IMR-90 (cell line): ENCODE measurements around the gene COL4A3. TPM values are rescaled to one million over a fixed set of nuclear protein-coding genes. Genes with fewer than 3 reads are reported as not detected.

Experiments
- ATAC-seq: fragments of 200-7000 bp; cut with Tn5 transposase; 2 replicates; pipeline ENCODE4 v1.9.1; 2020; ENCODE audit warnings: low read depth, mild to moderate bottlenecking, moderate library complexity
- BruUV-seq: library from RNA; stranded (reverse); fragments of 400-500 nt; replicated peaks from 2 replicates; lab custom pipeline; 2021; lab: Mats Ljungman, UMichigan
- CTCF ChIA-PET: fragments of 300-600 bp; formaldehyde crosslinking; extraction: SDS; loops from one replicate; lab custom pipeline; 2021; ENCODE audit warnings: antibody characterized with exemption; lab: Yijun Ruan, JAX
- POLR2A ChIA-PET: fragments of 300-600 bp; sonication (Branson Sonifier 250); formaldehyde crosslinking; loops from one replicate; lab custom pipeline; 2022; ENCODE audit warnings: antibody characterized with exemption; ENCODE audit not compliant: unreplicated experiment; lab: Charles Lee
- DNase-seq: peaks from one replicate; pipeline ENCODE4 v3.0.0; 2013
- H2AFZ ChIP-seq: replicated peaks from 2 replicates; pipeline ENCODE3; 2013; ENCODE audit warnings: low read length, mild to moderate bottlenecking; ENCODE audit not compliant: poor library complexity
- H2AK5ac ChIP-seq: 2 replicates; pipeline ENCODE4 v1.6.1; 2013; ENCODE audit warnings: low read depth, low read length, inconsistent platforms
- H2AK9ac ChIP-seq: replicated peaks from 2 replicates; pipeline ENCODE3; 2013; ENCODE audit warnings: mild to moderate bottlenecking, low read depth, low read length, moderate library complexity; ENCODE audit not compliant: poor library complexity
- H2BK120ac ChIP-seq: 2 replicates; pipeline ENCODE4 v1.6.1; 2013; ENCODE audit warnings: low read depth, low read length, inconsistent platforms
- H2BK15ac ChIP-seq: 3 replicates; pipeline ENCODE4 v1.6.1; 2013; ENCODE audit warnings: low read depth, low read length, inconsistent platforms
- H2BK20ac ChIP-seq: 2 replicates; pipeline ENCODE4 v1.6.1; 2013; ENCODE audit warnings: low read depth, mild to moderate bottlenecking, inconsistent platforms, low read length, moderate library complexity
- H2BK5ac ChIP-seq: 2 replicates; pipeline ENCODE4 v1.6.1; 2013; ENCODE audit warnings: mild to moderate bottlenecking, low read depth, low read length, inconsistent platforms; ENCODE audit not compliant: poor library complexity, severe bottlenecking
- H3K14ac ChIP-seq: replicated peaks from 2 replicates; pipeline ENCODE4 v1.6.1; 2013; ENCODE audit warnings: low read depth, low read length, inconsistent platforms
- H3K18ac ChIP-seq: 2 replicates; pipeline ENCODE4 v1.6.1; 2013; ENCODE audit warnings: low read depth, low read length, control low read depth
- H3K23ac ChIP-seq: 2 replicates; pipeline ENCODE4 v1.6.1; 2013; ENCODE audit warnings: low read depth, low read length, inconsistent platforms
- H3K27ac ChIP-seq: 2 replicates; pipeline ENCODE4 v1.5.1; 2013; ENCODE audit warnings: mild to moderate bottlenecking, control low read depth, low read length; ENCODE audit not compliant: insufficient read depth
- H3K27me3 ChIP-seq: 2 replicates; pipeline ENCODE4 v1.6.1; 2013; ENCODE audit warnings: low read length; ENCODE audit not compliant: control insufficient read depth, insufficient read depth
- H3K36me3 ChIP-seq: 2 replicates; pipeline ENCODE4 v1.6.1; 2013; ENCODE audit warnings: low read length, mixed read lengths; ENCODE audit not compliant: control insufficient read depth, insufficient read depth
- H3K4ac ChIP-seq: 2 replicates; pipeline ENCODE4 v1.6.1; 2013; ENCODE audit warnings: low read depth, low read length, inconsistent platforms
- H3K4me1 ChIP-seq: 2 replicates; pipeline ENCODE4 v1.6.1; 2013; ENCODE audit warnings: low read length, mixed read lengths; ENCODE audit not compliant: control insufficient read depth, insufficient read depth
- H3K4me2 ChIP-seq: 2 replicates; pipeline ENCODE4 v1.6.1; 2013; ENCODE audit warnings: low read depth, mild to moderate bottlenecking, control low read depth, low read length, moderate library complexity
- H3K4me3 ChIP-seq: 2 replicates; pipeline ENCODE4 v1.5.1; 2013; ENCODE audit warnings: low read depth, mild to moderate bottlenecking, control low read depth, low read length, moderate library complexity; ENCODE audit not compliant: insufficient read depth
- H3K56ac ChIP-seq: 2 replicates; pipeline ENCODE4 v1.6.1; 2013; ENCODE audit warnings: low read length, inconsistent platforms; ENCODE audit not compliant: insufficient read depth; ENCODE audit errors: extremely low read depth
- H3K79me1 ChIP-seq, 2 experiments: 2 replicates each; pipeline ENCODE4 v1.6.1; 2013; ENCODE audit warnings: low read length in 2 of 2, inconsistent platforms in 1 of 2, low read depth in 1 of 2
- H3K9ac ChIP-seq: 2 replicates; pipeline ENCODE4 v1.6.1; 2013; ENCODE audit warnings: low read depth, low read length, control low read depth
- H3K9me1 ChIP-seq: 2 replicates; pipeline ENCODE4 v1.6.1; 2013; ENCODE audit warnings: low read length, inconsistent platforms; ENCODE audit not compliant: insufficient read depth
- H3K9me3 ChIP-seq: 2 replicates; pipeline ENCODE4 v1.6.1; 2013; ENCODE audit warnings: low read length; ENCODE audit not compliant: control insufficient read depth, insufficient read depth
- H4K20me1 ChIP-seq: 2 replicates; pipeline ENCODE4 v1.6.1; 2013; ENCODE audit warnings: low read length, inconsistent platforms; ENCODE audit not compliant: insufficient read depth
- H4K5ac ChIP-seq: 2 replicates; pipeline ENCODE4 v1.6.1; 2013; ENCODE audit warnings: mild to moderate bottlenecking, low read depth, low read length, control low read depth
- H4K8ac ChIP-seq, 2 experiments: 2 replicates each; pipeline ENCODE4 v1.6.1; 2013; ENCODE audit warnings: low read depth in 2 of 2, low read length in 2 of 2, control low read depth in 1 of 2, inconsistent platforms in 1 of 2
- H4K91ac ChIP-seq: 2 replicates; pipeline ENCODE4 v1.6.1; 2013; ENCODE audit warnings: low read depth, low read length, inconsistent platforms; ENCODE audit not compliant: insufficient read depth
- BHLHE40 ChIP-seq: fragments of 150-350 bp; IDR thresholded peaks from 2 replicates; pipeline ENCODE4 v1.6.1; 2016; ENCODE audit warnings: mild to moderate bottlenecking, low read depth, low read length
- CEBPB ChIP-seq: IDR thresholded peaks from 2 replicates; pipeline ENCODE4 v1.6.1; 2012; ENCODE audit warnings: low read depth, low read length, improper control_type of control experiment
- CHD1 ChIP-seq: IDR thresholded peaks from 2 replicates; pipeline ENCODE4 v1.6.1; 2012; ENCODE audit warnings: low read depth, low read length, improper control_type of control experiment
- CTCF ChIP-seq: conservative IDR thresholded peaks from 2 replicates; pipeline ENCODE4 v1.5.1; 2012; ENCODE audit warnings: mild to moderate bottlenecking, low read depth, low read length, improper control_type of control experiment
- ELK1 ChIP-seq: fragments of 150-350 bp; IDR thresholded peaks from 2 replicates; pipeline ENCODE4 v1.6.1; 2016; ENCODE audit warnings: low read depth, mild to moderate bottlenecking, low read length, moderate library complexity, borderline replicate concordance
- FOS ChIP-seq: fragments of 150-350 bp; IDR thresholded peaks from 2 replicates; pipeline ENCODE4 v1.6.1; 2016; ENCODE audit warnings: low read depth, low read length
- MAFK ChIP-seq: IDR thresholded peaks from 2 replicates; pipeline ENCODE4 v1.6.1; 2012; ENCODE audit warnings: low read depth, low read length, improper control_type of control experiment
- MAZ ChIP-seq: IDR thresholded peaks from 2 replicates; pipeline ENCODE4 v1.6.1; 2012; ENCODE audit warnings: low read depth, mild to moderate bottlenecking, low read length, improper control_type of control experiment, moderate library complexity, borderline replicate concordance
- MXI1 ChIP-seq: IDR thresholded peaks from 2 replicates; pipeline ENCODE4 v1.6.1; 2012; ENCODE audit warnings: low read depth, mild to moderate bottlenecking, low read length, moderate library complexity, borderline replicate concordance
- NFE2L2 ChIP-seq: fragments of 150-350 bp; IDR thresholded peaks from 2 replicates; pipeline ENCODE4 v1.6.1; 2016; ENCODE audit warnings: low read depth, mild to moderate bottlenecking, low read length
- POLR2A ChIP-seq: IDR thresholded peaks from 2 replicates; pipeline ENCODE4 v1.6.1; 2012; ENCODE audit warnings: mild to moderate bottlenecking, low read depth, low read length
- RAD21 ChIP-seq: IDR thresholded peaks from 2 replicates; pipeline ENCODE4 v1.6.1; 2012; ENCODE audit warnings: low read length, improper control_type of control experiment
- RCOR1 ChIP-seq: IDR thresholded peaks from 2 replicates; pipeline ENCODE4 v1.6.1; 2012; ENCODE audit warnings: mild to moderate bottlenecking, low read length, improper control_type of control experiment; ENCODE audit not compliant: insufficient replicate concordance
- RFX5 ChIP-seq: IDR thresholded peaks from 2 replicates; pipeline ENCODE4 v1.8.0; 2012; ENCODE audit warnings: low read depth, mild to moderate bottlenecking, low read length, moderate library complexity
- SMC3 ChIP-seq: fragments of 150-350 bp; IDR thresholded peaks from 2 replicates; pipeline ENCODE4 v1.6.1; 2016; ENCODE audit warnings: low read depth, mild to moderate bottlenecking, antibody characterized with exemption, low read length, moderate library complexity
- USF2 ChIP-seq: fragments of 150-350 bp; IDR thresholded peaks from 2 replicates; pipeline ENCODE4 v1.6.1; 2017; ENCODE audit warnings: mild to moderate bottlenecking, antibody characterized with exemption, low read length, low read depth
- dilution Hi-C: fragments of 300-500 bp; cut with HindIII; formaldehyde crosslinking; loops from one replicate; pipeline ENCODE4 v1.14.3; 2018; ENCODE audit warnings: low sequenced_read_pairs; ENCODE audit not compliant: unreplicated experiment
- in situ Hi-C: fragments of 300-500 bp; cut with MboI; formaldehyde crosslinking; loops from 3 replicates; pipeline ENCODE4 v1.14.3; 2019; ENCODE audit warnings: low sequenced_read_pairs, inconsistent platforms, mixed read lengths
- intact Hi-C: fragments of 100-400 bp; cut with micrococcal nuclease; formaldehyde crosslinking; loops from 2 replicates; pipeline ENCODE4 v1.10.0; 2022
- polyA plus RNA-seq, 3 experiments: library from polyadenylated mRNA; depleted of rRNA; stranded (reverse); fragments of >200 nt; gene quantifications; 2 replicates each; pipeline ENCODE4 v1.2.3, GENCODE V29; 2012; ENCODE audit warnings: low replicate concordance in 1 of 3
- total RNA-seq: library from RNA; depleted of rRNA; stranded (reverse); fragments of >200 nt; gene quantifications from 2 replicates; pipeline ENCODE4 v1.2.3, GENCODE V29; 2012

Gene COL4A3
- total and polyA plus RNA-seq, 2 of the 4 experiments (the other 2 are of a cell fraction) = not detected

- Histone ChIP-seq H3K36me3 (no peaks in the 10 kb centered on the region), H3K9me3 (no peaks in the 10 kb centered on the region), H2AK9ac (no peak overlapping the region), H3K14ac (no peak overlapping the region), H2AK5ac (no peak overlapping the region), H3K56ac (no peak overlapping the region), H3K9ac (no peak overlapping the region), H4K5ac (no peak overlapping the region), H2BK120ac (no peak overlapping the region), H3K27me3 (peaks cover 2% of the 10 kb centered on the region; the same call in 1 of the 2 replicates), H2BK20ac (no peak overlapping the region), H4K20me1 (no peaks in the 10 kb centered on the region), H3K27ac (no peak overlapping the region), H2BK15ac (no peak overlapping the region), H3K79me1 (no peaks in the 10 kb centered on the region), H3K4me2 (no peak overlapping the region), H4K91ac (no peak overlapping the region), H4K8ac (no peak overlapping the region), H2AFZ (no peak overlapping the region), H3K4ac (no peak overlapping the region), H3K23ac (no peak overlapping the region), H3K18ac (no peak overlapping the region), H3K9me1 (no peaks in the 10 kb centered on the region), H3K4me3 (no peak overlapping the region), H2BK5ac (no peak overlapping the region), H3K4me1 (no peaks in the 10 kb centered on the region)
- POLR2A ChIA-PET = interaction anchor here (0.6 kb wide), 1 partner anchor 1383 kb away, joined by 3 read pairs; no protein-coding TSS in a partner anchor
- no peak for ATAC-seq
- BruUV-seq = no TSS peak
- intact Hi-C loops (no loop called here), dilution Hi-C loops (no loop called here), in situ Hi-C loops (no loop called here)
- no peak for DNase-seq
- no peak for TF ChIP-seq MAFK
- TF ChIP-seq CEBPB = no peak
- TF ChIP-seq ELK1 = no peak
- TF ChIP-seq NFE2L2 = no peak
- no peak for TF ChIP-seq CHD1
- no peak for TF ChIP-seq FOS
- no peak for TF ChIP-seq BHLHE40
- no peak for TF ChIP-seq USF2
- TF ChIP-seq MAZ = no peak
- TF ChIP-seq MXI1 = no peak
- no peak for TF ChIP-seq RAD21
- no peak for TF ChIP-seq CTCF
- no peak for TF ChIP-seq SMC3
- TF ChIP-seq POLR2A = no peak
- TF ChIP-seq RFX5 = no peak
- TF ChIP-seq RCOR1 = no peak
- CTCF ChIA-PET = interaction anchor here (0.7 kb wide), 1 partner anchor 300 kb away, joined by 3 read pairs; no protein-coding TSS in a partner anchor
These were observed 46.1 kb upstream of the COL4A3 start for GRCh38 chr2:227118353-227118752.
